ENCODE measurements around the gene AGAP1.

The AGAP1 gene

GRCh38 chr2:235958221-235958930 lies 464.5 kb downstream of the AGAP1 start:
- DNase-seq: no peak

- DNase-seq: no peak
These were observed 465.1 kb downstream of the AGAP1 start for GRCh38 chr2:235958931-235959410.

- DNase-seq: no peak
These were observed 466.3 kb downstream of the AGAP1 start for GRCh38 chr2:235960011-235960715.

GRCh38 chr2:235960716-235961640 lies 467.1 kb downstream of the AGAP1 start:
- no peak for DNase-seq

- DNase-seq: no peak
These were observed 467.9 kb downstream of the AGAP1 start for GRCh38 chr2:235961711-235962110.

GRCh38 chr2:235963853-235964577 lies 470.2 kb downstream of the AGAP1 start:
- DNase-seq: no peak

GRCh38 chr2:235964787-235965390 lies 471.0 kb downstream of the AGAP1 start:
- no peak for DNase-seq

- no peak for DNase-seq
These were observed 472.6 kb downstream of the AGAP1 start for GRCh38 chr2:235966396-235966795.

- DNase-seq: no peak
These were observed 473.3 kb downstream of the AGAP1 start for GRCh38 chr2:235966932-235967757.

- no peak for DNase-seq
These were observed 474.3 kb downstream of the AGAP1 start for GRCh38 chr2:235968155-235968554.

- no peak for DNase-seq
These were observed 474.9 kb downstream of the AGAP1 start for GRCh38 chr2:235968616-235969324.

- DNase-seq: no peak
These were observed 476.6 kb downstream of the AGAP1 start for GRCh38 chr2:235970204-235971040.

GRCh38 chr2:235976516-235976915 lies 482.7 kb downstream of the AGAP1 start:
- DNase-seq: no peak

- no peak for DNase-seq
These were observed 483.1 kb downstream of the AGAP1 start for GRCh38 chr2:235976956-235977355.

GRCh38 chr2:235977445-235977844 lies 483.6 kb downstream of the AGAP1 start:
- no peak for DNase-seq

GRCh38 chr2:235978022-235978421 lies 484.2 kb downstream of the AGAP1 start:
- no peak for DNase-seq

GRCh38 chr2:235979037-235979436 lies 485.2 kb downstream of the AGAP1 start:
- no peak for DNase-seq

- DNase-seq: no peak
These were observed 486.1 kb downstream of the AGAP1 start for GRCh38 chr2:235979753-235980435.

GRCh38 chr2:235981631-235982030 lies 487.8 kb downstream of the AGAP1 start:
- DNase-seq: no peak

All from NCI-H1694 treated with DMSO at 0.1 percent for 48 hours (cell line).